Measurements from ENCODE around the gene PLD3. TPM values are rescaled to one million over a fixed set of nuclear protein-coding genes. Genes with fewer than 3 reads are reported as not detected.
A peak's percentile ranks its signal among the peaks of the same experiment; 100 is the strongest.

Gene PLD3
- total RNA-seq, 1 experiment from 2014 or later, result 287 TPM

- Histone ChIP-seq H3K4me3 (peak overlapping the region; percentile 35), H3K4me1 (peaks cover 18% of the 10 kb centered on the region; the same call in 1 of the 2 replicates), H3K27me3 (no peaks in the 10 kb centered on the region), H3K36me3 (no peaks in the 10 kb centered on the region), H3K27ac (peak overlapping the region; percentile 72), H3K9me3 (replicated peaks) (no peaks in the 10 kb centered on the region)
- peak; percentile 85 to 88 for DNase-seq
These were observed 68.6 kb downstream of the PLD3 start for GRCh38 chr19:40416918-40417642.

GRCh38 chr19:40417643-40417981 is 69.1 kb downstream of the PLD3 start:
- H3K36me3 ChIP-seq, result no peaks in the 10 kb centered on the region
- H3K4me3 ChIP-seq, result peak overlapping the region; percentile 35
- H3K27me3 ChIP-seq, result no peaks in the 10 kb centered on the region
- H3K9me3 ChIP-seq (replicated peaks), result no peaks in the 10 kb centered on the region
- H3K27ac ChIP-seq, result peak overlapping the region; percentile 72
- DNase-seq, result peak; percentile 73 to 84
- peaks cover 18% of the 10 kb centered on the region; the same call in 1 of the 2 replicates for H3K4me1 ChIP-seq

GRCh38 chr19:40418040-40418439 is 69.5 kb downstream of the PLD3 start:
- peaks cover 18% of the 10 kb centered on the region; the same call in 1 of the 2 replicates for H3K4me1 ChIP-seq
- no peak overlapping the region for H3K4me3 ChIP-seq
- H3K9me3 ChIP-seq (replicated peaks), result no peaks in the 10 kb centered on the region
- no peaks in the 10 kb centered on the region for H3K27me3 ChIP-seq
- H3K36me3 ChIP-seq, result no peaks in the 10 kb centered on the region
- no peak overlapping the region for H3K27ac ChIP-seq
- DNase-seq, result no peak

GRCh38 chr19:40419066-40419612 is 70.6 kb downstream of the PLD3 start:
- no peaks in the 10 kb centered on the region for H3K27me3 ChIP-seq
- no peak overlapping the region for H3K27ac ChIP-seq
- no peak for DNase-seq
- H3K4me3 ChIP-seq, result no peak overlapping the region
- peaks cover 14% of the 10 kb centered on the region; the same call in 1 of the 2 replicates for H3K4me1 ChIP-seq
- no peaks in the 10 kb centered on the region for H3K36me3 ChIP-seq
- no peaks in the 10 kb centered on the region for H3K9me3 ChIP-seq (replicated peaks)

GRCh38 chr19:40419780-40420179 is 71.3 kb downstream of the PLD3 start:
- DNase-seq, result no peak
- Histone ChIP-seq H3K9me3 (replicated peaks) (no peaks in the 10 kb centered on the region), H3K4me1 (peaks cover 14% of the 10 kb centered on the region; the same call in 1 of the 2 replicates), H3K27ac (no peak overlapping the region), H3K4me3 (no peak overlapping the region), H3K27me3 (no peaks in the 10 kb centered on the region), H3K36me3 (no peaks in the 10 kb centered on the region)

- DNase-seq, result no peak
- Histone ChIP-seq H3K36me3 (no peaks in the 10 kb centered on the region), H3K4me1 (peaks cover 14% of the 10 kb centered on the region; the same call in 1 of the 2 replicates), H3K4me3 (peak overlapping the region; percentile 60), H3K9me3 (replicated peaks) (no peaks in the 10 kb centered on the region), H3K27ac (peak overlapping the region; percentile 83; the same call in 1 of the 2 replicates), H3K27me3 (no peaks in the 10 kb centered on the region)
These were observed 71.9 kb downstream of the PLD3 start for GRCh38 chr19:40420451-40420765.

- Histone ChIP-seq H3K27ac (peak overlapping the region; percentile 83), H3K27me3 (no peaks in the 10 kb centered on the region), H3K9me3 (replicated peaks) (no peaks in the 10 kb centered on the region), H3K4me3 (peak overlapping the region; percentile 60), H3K4me1 (peaks cover 14% of the 10 kb centered on the region; the same call in 1 of the 2 replicates), H3K36me3 (no peaks in the 10 kb centered on the region)
- peak; percentile 96 for DNase-seq
These were observed 72.6 kb downstream of the PLD3 start for GRCh38 chr19:40420766-40421765.

GRCh38 chr19:40421993-40422747 is 73.7 kb downstream of the PLD3 start:
- H3K36me3 ChIP-seq, result no peaks in the 10 kb centered on the region
- peaks cover 12% of the 10 kb centered on the region for H3K4me1 ChIP-seq
- no peak for DNase-seq
- no peak overlapping the region for H3K27ac ChIP-seq
- no peak overlapping the region for H3K4me3 ChIP-seq
- no peaks in the 10 kb centered on the region for H3K9me3 ChIP-seq (replicated peaks)
- H3K27me3 ChIP-seq, result no peaks in the 10 kb centered on the region

GRCh38 chr19:40422748-40423566 is 74.5 kb downstream of the PLD3 start:
- peaks cover 4% of the 10 kb centered on the region for H3K4me1 ChIP-seq
- no peak for DNase-seq
- H3K27ac ChIP-seq, result no peak overlapping the region
- no peaks in the 10 kb centered on the region for H3K9me3 ChIP-seq (replicated peaks)
- no peaks in the 10 kb centered on the region for H3K36me3 ChIP-seq
- H3K4me3 ChIP-seq, result no peak overlapping the region
- H3K27me3 ChIP-seq, result no peaks in the 10 kb centered on the region

GRCh38 chr19:40423938-40424337 is 75.4 kb downstream of the PLD3 start:
- H3K4me1 ChIP-seq, result peaks cover 4% of the 10 kb centered on the region; the same call in 1 of the 2 replicates
- DNase-seq, result no peak
- no peak overlapping the region for H3K27ac ChIP-seq
- H3K9me3 ChIP-seq (replicated peaks), result no peaks in the 10 kb centered on the region
- no peaks in the 10 kb centered on the region for H3K36me3 ChIP-seq
- H3K4me3 ChIP-seq, result peak overlapping the region; percentile 81
- H3K27me3 ChIP-seq, result no peaks in the 10 kb centered on the region

- DNase-seq, result peak; percentile 43 to 60
- H3K27me3 ChIP-seq, result no peaks in the 10 kb centered on the region
- H3K4me1 ChIP-seq, result peaks cover 4% of the 10 kb centered on the region; the same call in 1 of the 2 replicates
- H3K9me3 ChIP-seq (replicated peaks), result no peaks in the 10 kb centered on the region
- H3K36me3 ChIP-seq, result no peaks in the 10 kb centered on the region
- H3K4me3 ChIP-seq, result peak overlapping the region; percentile 81
- H3K27ac ChIP-seq, result peak overlapping the region; percentile 89
These were observed 76.3 kb downstream of the PLD3 start for GRCh38 chr19:40424637-40425449.

GRCh38 chr19:40425450-40426287 is 77.2 kb downstream of the PLD3 start, which contains the start of gene SERTAD1:
Gene SERTAD1, minus strand, starts transcription at chr19:40425992. Its CDS starts 2,446 bp downstream, at chr19:40423546.
- Histone ChIP-seq H3K4me1 (peaks cover 4% of the 10 kb centered on the region; the same call in 1 of the 2 replicates), H3K27ac (peak within 1 kb of the TSS; percentile 89), H3K9me3 (replicated peaks) (no peaks in the 10 kb centered on the region), H3K4me3 (peak within 1 kb of the TSS; percentile 81), H3K27me3 (no peaks in the 10 kb centered on the region), H3K36me3 (no peaks in the 10 kb centered on the region)
- peak; percentile 100 for DNase-seq
